Measurements from ENCODE around the gene METTL27. TPM values are rescaled to one million over a fixed set of nuclear protein-coding genes. Genes with fewer than 3 reads are reported as not detected.

The METTL27 gene
- total and polyA plus RNA-seq, 2 of the 8 experiments (the other 6 are each of a cell fraction or from before 2014, with no cell fraction given), result 6.2 to 12.0 TPM

- Histone ChIP-seq H3K14ac (ENCODE audit: insufficient read length) (no peak overlapping the region), H3K79me2 (ENCODE audit: control insufficient read depth in 1 of 2, insufficient read depth in 2 of 2, low read length in 2 of 2) (no peaks in the 10 kb centered on the region), H4K5ac (ENCODE audit: insufficient read length, low read depth, low read length) (no peak overlapping the region), H2BK5ac (ENCODE audit: low read depth, low read length) (no peak overlapping the region), H3K4ac (replicated peaks; ENCODE audit: insufficient read length, low read depth, low read length) (no peak overlapping the region), H3K18ac (ENCODE audit: extremely low read depth, low read length) (no peak overlapping the region), H3K27me3 (replicated peaks in 1 of 4; ENCODE audit: control insufficient read depth in 3 of 4, extremely low read depth in 1 of 4, insufficient read depth in 3 of 4, low read length in 3 of 4) (no peaks in the 10 kb centered on the region), H3K36me3 (ENCODE audit: control insufficient read depth in 2 of 4, insufficient read depth in 4 of 4, low read length in 3 of 4) (no peaks in the 10 kb centered on the region), H3K9ac (replicated peaks in 1 of 4; ENCODE audit: extremely low read depth in 1 of 4, low read depth in 3 of 4, low read length in 3 of 4) (no peak overlapping the region), H3K23me2 (ENCODE audit: low read depth, low read length) (peaks cover under 1% of the 10 kb centered on the region; the same call in 1 of the 2 replicates), H2BK20ac (ENCODE audit: low read length) (no peak overlapping the region), H2BK15ac (ENCODE audit: low read length) (no peak overlapping the region), H4K91ac (replicated peaks; ENCODE audit: insufficient read length, low read length) (no peak overlapping the region), H2BK120ac (replicated peaks; ENCODE audit: low read depth, low read length) (no peak overlapping the region), H2BK12ac (ENCODE audit: low read depth, low read length) (no peak overlapping the region), H2AK5ac (ENCODE audit: low read depth, low read length) (peak overlapping the region; percentile 39; the same call in 1 of the 2 replicates), H3K23ac (ENCODE audit: insufficient read length) (no peak overlapping the region), H4K20me1 (replicated peaks in 1 of 2; ENCODE audit: control insufficient read depth in 1 of 2, insufficient read depth in 2 of 2, low read length in 2 of 2) (no peaks in the 10 kb centered on the region), H3K27ac (ENCODE audit: low read depth, low read length) (no peak overlapping the region), H2AFZ (ENCODE audit: low read length) (no peak overlapping the region), H4K8ac (ENCODE audit: extremely low read depth, insufficient read depth, low read length) (no peak overlapping the region; the same call in 1 of the 2 replicates), H3K4me2 (ENCODE audit: insufficient read depth in 1 of 2, low read depth in 2 of 2, low read length in 2 of 2) (no peak overlapping the region), H3K9me3 (ENCODE audit: insufficient read depth in 2 of 2, low read depth in 1 of 2, low read length in 1 of 2) (no peaks in the 10 kb centered on the region), H3K79me1 (ENCODE audit: low read depth, low read length) (no peaks in the 10 kb centered on the region), H3K56ac (replicated peaks; ENCODE audit: insufficient read length, low read depth, low read length) (no peak overlapping the region), H3K4me1 (replicated peaks in 1 of 4; ENCODE audit: control insufficient read depth in 3 of 4, insufficient read depth in 4 of 4, low read length in 3 of 4) (peaks cover 3 to 21% (median 14%) of the 10 kb centered on the region in 4 experiments), H3K4me3 (ENCODE audit: extremely low read depth in 1 of 4, insufficient read depth in 2 of 4, low read depth in 3 of 4, low read length in 4 of 4) (no peak overlapping the region)
- WGBS, 2 experiments (ENCODE audit: extremely low coverage in 1 of 2, insufficient coverage in 1 of 2, insufficient read length in 1 of 2, insufficient replicate concordance in 2 of 2, low coverage in 1 of 2, low lambda C conversion rate in 2 of 2, missing lambda C conversion rate in 1 of 2), result 86% methylated on average over 13 of the region's 13 CpGs; no CpG with 5 or more reads in 1 of the 2 experiments
- ChIA-PET POLR2A (ENCODE audit: partially characterized antibody) (no interaction called here), CTCF (ENCODE audit: partially characterized antibody) (interaction anchor here (0.9 to 1.5 kb wide), 3 partner anchors 99 to 154 kb away, joined by 3 to 5 read pairs (median 4); no protein-coding TSS in a partner anchor)
- DNase-seq (ENCODE audit: low read depth in 1 of 2, low spot score in 2 of 2) (no peak), FAIRE-seq (no peak)
- TF ChIP-seq KDM1A (IDR thresholded peaks at IDR 0.05; ENCODE audit: borderline replicate concordance, low read length) (0 out of 2 replicates have a peak, but pooled peaks have one; percentile 28), USF2 (IDR thresholded peaks at IDR 0.05; ENCODE audit: low read length) (no peak)
Observed at GRCh38 chr7:73872056-73872908, 30.0 kb upstream of the METTL27 start.

All from H1 (cell line).